Type B pancreatic cell (in vitro differentiated cells): ENCODE results near the gene MRNIP. TPM values are rescaled to one million over a fixed set of nuclear protein-coding genes. Genes with fewer than 3 reads are reported as not detected.

Experiments
- DNase-seq: peaks from one replicate; pipeline ENCODE4 v3.0.0; 2021; ENCODE audit warnings: mixed read lengths; ENCODE audit not compliant: unreplicated experiment; ENCODE audit errors: extremely low spot score
- H3K27ac Mint-ChIP-seq: 2 replicates; pipeline ENCODE4 v1.8.0; 2021; ENCODE audit warnings: mild to moderate bottlenecking, mixed read lengths
- H3K27me3 Mint-ChIP-seq: 2 replicates; pipeline ENCODE4 v1.8.0; 2021; ENCODE audit warnings: mixed read lengths
- H3K36me3 Mint-ChIP-seq: 2 replicates; pipeline ENCODE4 v1.8.0; 2021; ENCODE audit warnings: mixed read lengths
- H3K4me1 Mint-ChIP-seq: one replicate; pipeline ENCODE4 v1.8.0; 2021; ENCODE audit warnings: mixed read lengths; ENCODE audit not compliant: unreplicated experiment
- H3K4me3 Mint-ChIP-seq: 2 replicates; pipeline ENCODE4 v1.8.0; 2021; ENCODE audit warnings: mild to moderate bottlenecking, mixed read lengths
- H3K9me3 Mint-ChIP-seq: 2 replicates; pipeline ENCODE4 v1.8.0; 2021; ENCODE audit warnings: mixed read lengths
- CTCF ChIP-seq: fragments of 200-600 bp; sonication (generic); conservative IDR thresholded peaks from 2 replicates; pipeline ENCODE4 v1.5.0; 2021; ENCODE audit warnings: antibody characterized with exemption, mild to moderate bottlenecking
- total RNA-seq: library from RNA; stranded (reverse); gene quantifications from 2 replicates; pipeline ENCODE4 v1.2.1, GENCODE V29; 2021; ENCODE audit warnings: low replicate concordance

Gene MRNIP
- total RNA-seq, 1 donor from 2014 or later = 47.6 TPM

- no peak overlapping the region for H3K4me3 Mint-ChIP-seq
- H3K27me3 Mint-ChIP-seq = no peaks in the 10 kb centered on the region
- peaks cover 4% of the 10 kb centered on the region for H3K4me1 Mint-ChIP-seq
- no peak for TF ChIP-seq CTCF
- peaks cover 50% of the 10 kb centered on the region for H3K36me3 Mint-ChIP-seq
- H3K27ac Mint-ChIP-seq = peak overlapping the region; percentile 68
- no peak for DNase-seq
- H3K9me3 Mint-ChIP-seq = no peaks in the 10 kb centered on the region
Measured at GRCh38 chr5:179833709-179834070, 24.9 kb downstream of the MRNIP start.

GRCh38 chr5:179833056-179833708 is 25.4 kb downstream of the MRNIP start:
- no peak for TF ChIP-seq CTCF
- Mint-ChIP-seq H3K27me3 (no peaks in the 10 kb centered on the region), H3K4me1 (peaks cover 4% of the 10 kb centered on the region), H3K9me3 (no peaks in the 10 kb centered on the region), H3K4me3 (no peak overlapping the region), H3K36me3 (peaks cover 53% of the 10 kb centered on the region), H3K27ac (peak overlapping the region; percentile 68)
- no peak for DNase-seq

GRCh38 chr5:179832039-179832745 is 26.4 kb downstream of the MRNIP start:
- no peak for TF ChIP-seq CTCF
- H3K36me3 Mint-ChIP-seq = peaks cover 60% of the 10 kb centered on the region
- no peak for DNase-seq
- no peaks in the 10 kb centered on the region for H3K9me3 Mint-ChIP-seq
- peaks cover 4% of the 10 kb centered on the region for H3K4me1 Mint-ChIP-seq
- no peaks in the 10 kb centered on the region for H3K27me3 Mint-ChIP-seq
- H3K4me3 Mint-ChIP-seq = no peak overlapping the region
- H3K27ac Mint-ChIP-seq = peak overlapping the region; percentile 50

GRCh38 chr5:179830818-179831468 is 27.7 kb downstream of the MRNIP start:
- Mint-ChIP-seq H3K4me1 (no peaks in the 10 kb centered on the region), H3K27me3 (no peaks in the 10 kb centered on the region), H3K36me3 (peaks cover 47% of the 10 kb centered on the region), H3K4me3 (no peak overlapping the region), H3K9me3 (no peaks in the 10 kb centered on the region), H3K27ac (peak overlapping the region; percentile 41)
- no peak for DNase-seq
- TF ChIP-seq CTCF = no peak

GRCh38 chr5:179829732-179830435 is 28.7 kb downstream of the MRNIP start:
- no peaks in the 10 kb centered on the region for H3K4me1 Mint-ChIP-seq

More at GRCh38 chr5:179829732-179830435, 28.7 kb downstream of the MRNIP start:
- no peaks in the 10 kb centered on the region for H3K27me3 Mint-ChIP-seq
- peak overlapping the region; percentile 55 for H3K27ac Mint-ChIP-seq
- no peak overlapping the region for H3K4me3 Mint-ChIP-seq
- TF ChIP-seq CTCF = no peak
- no peaks in the 10 kb centered on the region for H3K9me3 Mint-ChIP-seq
- H3K36me3 Mint-ChIP-seq = peaks cover 45% of the 10 kb centered on the region
- DNase-seq = no peak
